ENCODE results near the gene IGSF9. TPM values are rescaled to one million over a fixed set of nuclear protein-coding genes. Genes with fewer than 3 reads are reported as not detected.
A peak's percentile ranks its signal among the peaks of the same experiment; 100 is the strongest.

Gene IGSF9
- total and polyA plus RNA-seq, 2 experiments from 2014 or later = 0.13 TPM; not detected in 1

GRCh38 chr1:159935719-159936272, 9.6 kb downstream of the IGSF9 start:
- DNase-seq = peak; percentile 32
- Histone ChIP-seq H3K4me2 (ENCODE audit: unreplicated experiment) (no peak overlapping the region), H3K27ac (no peak overlapping the region), H3K36me3 (ENCODE audit: low read depth) (no peaks in the 10 kb centered on the region), H3F3A (ENCODE audit: insufficient read depth) (no peaks in the 10 kb centered on the region), H3K4me1 (ENCODE audit: insufficient read depth) (no peaks in the 10 kb centered on the region), H3K4me3 (no peak overlapping the region), H4K20me1 (ENCODE audit: insufficient read depth) (no peaks in the 10 kb centered on the region), H3K79me2 (ENCODE audit: insufficient read depth) (no peaks in the 10 kb centered on the region), H3K9me2 (ENCODE audit: insufficient read depth) (no peaks in the 10 kb centered on the region), H2AFZ (no peak overlapping the region), H3K9ac (no peak overlapping the region), H3K27me3 (replicated peaks; ENCODE audit: insufficient read depth) (no peaks in the 10 kb centered on the region), H3K9me3 (ENCODE audit: low read depth) (no peaks in the 10 kb centered on the region)
- TF ChIP-seq EZH2 (IDR thresholded peaks at IDR 0.05; ENCODE audit: insufficient read depth, poor library complexity, severe bottlenecking) = no peak
- in situ Hi-C loops (cut with MboI) = loop anchor here (5.0 kb wide), 1 partner anchor 72 kb away; no protein-coding TSS in a partner anchor
- 57 to 64% methylated on average over 4 of the region's 4 CpGs for WGBS, 2 experiments (ENCODE audit: low coverage in 1 of 2, low lambda C conversion rate in 2 of 2, missing lambda C conversion rate in 2 of 2)

GRCh38 chr1:159935305-159935704, 10.1 kb downstream of the IGSF9 start:
- in situ Hi-C loops (cut with MboI) = loop anchor here (5.0 kb wide), 1 partner anchor 72 kb away; no protein-coding TSS in a partner anchor
- 76 to 86% methylated on average over 11 of the region's 11 CpGs for WGBS, 2 experiments (ENCODE audit: low coverage in 1 of 2, low lambda C conversion rate in 2 of 2, missing lambda C conversion rate in 2 of 2)
- Histone ChIP-seq H3K9me3 (ENCODE audit: low read depth) (no peaks in the 10 kb centered on the region), H3K36me3 (ENCODE audit: low read depth) (no peaks in the 10 kb centered on the region), H3K9ac (no peak overlapping the region), H2AFZ (no peak overlapping the region), H3K4me1 (ENCODE audit: insufficient read depth) (no peaks in the 10 kb centered on the region), H3F3A (ENCODE audit: insufficient read depth) (no peaks in the 10 kb centered on the region), H3K79me2 (ENCODE audit: insufficient read depth) (no peaks in the 10 kb centered on the region), H3K9me2 (ENCODE audit: insufficient read depth) (no peaks in the 10 kb centered on the region), H3K27ac (no peak overlapping the region), H3K4me3 (no peak overlapping the region), H3K4me2 (ENCODE audit: unreplicated experiment) (no peak overlapping the region), H4K20me1 (ENCODE audit: insufficient read depth) (no peaks in the 10 kb centered on the region), H3K27me3 (replicated peaks; ENCODE audit: insufficient read depth) (no peaks in the 10 kb centered on the region)
- no peak for DNase-seq
- no peak for TF ChIP-seq EZH2phosphoT487 (IDR thresholded peaks at IDR 0.05; ENCODE audit: insufficient read depth, low read depth)
- no peak for TF ChIP-seq EZH2 (IDR thresholded peaks at IDR 0.05; ENCODE audit: insufficient read depth, poor library complexity, severe bottlenecking)

GRCh38 chr1:159934136-159935039, 11.0 kb downstream of the IGSF9 start:
- in situ Hi-C loops (cut with MboI) = loop anchor here (5.0 kb wide), 1 partner anchor 73 kb away; no protein-coding TSS in a partner anchor
- H3K27ac ChIP-seq = no peak overlapping the region
- no peak overlapping the region for H3K4me3 ChIP-seq
- no peak overlapping the region for H3K4me2 ChIP-seq (ENCODE audit: unreplicated experiment)
- H3K9me2 ChIP-seq (ENCODE audit: insufficient read depth) = no peaks in the 10 kb centered on the region
- no peaks in the 10 kb centered on the region for H3K9me3 ChIP-seq (ENCODE audit: low read depth)
- no peaks in the 10 kb centered on the region for H3K79me2 ChIP-seq (ENCODE audit: insufficient read depth)
- no peaks in the 10 kb centered on the region for H3K4me1 ChIP-seq (ENCODE audit: insufficient read depth)
- no peaks in the 10 kb centered on the region for H4K20me1 ChIP-seq (ENCODE audit: insufficient read depth)
- no peak overlapping the region for H3K9ac ChIP-seq
- TF ChIP-seq EZH2phosphoT487 (IDR thresholded peaks at IDR 0.05; ENCODE audit: insufficient read depth, low read depth) = no peak
- TF ChIP-seq EZH2 (IDR thresholded peaks at IDR 0.05; ENCODE audit: insufficient read depth, poor library complexity, severe bottlenecking) = no peak
- 65 to 77% methylated on average over 14 of the region's 14 CpGs for WGBS, 2 experiments (ENCODE audit: low coverage in 1 of 2, low lambda C conversion rate in 2 of 2, missing lambda C conversion rate in 2 of 2)
- no peaks in the 10 kb centered on the region for H3K36me3 ChIP-seq (ENCODE audit: low read depth)
- no peaks in the 10 kb centered on the region for H3K27me3 ChIP-seq (replicated peaks; ENCODE audit: insufficient read depth)
- H2AFZ ChIP-seq = no peak overlapping the region
- H3F3A ChIP-seq (ENCODE audit: insufficient read depth) = no peaks in the 10 kb centered on the region
- DNase-seq = no peak

GRCh38 chr1:159933347-159933746, 12.1 kb downstream of the IGSF9 start:
- H3K4me2 ChIP-seq (ENCODE audit: unreplicated experiment) = no peak overlapping the region
- no peaks in the 10 kb centered on the region for H3K36me3 ChIP-seq (ENCODE audit: low read depth)
- TF ChIP-seq EZH2phosphoT487 (IDR thresholded peaks at IDR 0.05; ENCODE audit: insufficient read depth, low read depth) (no peak), EZH2 (IDR thresholded peaks at IDR 0.05; ENCODE audit: insufficient read depth, poor library complexity, severe bottlenecking) (no peak)
- H3K9ac ChIP-seq = no peak overlapping the region
- H3K79me2 ChIP-seq (ENCODE audit: insufficient read depth) = no peaks in the 10 kb centered on the region
- no peak for DNase-seq
- H3K4me3 ChIP-seq = no peak overlapping the region
- no peaks in the 10 kb centered on the region for H4K20me1 ChIP-seq (ENCODE audit: insufficient read depth)
- H3K4me1 ChIP-seq (ENCODE audit: insufficient read depth) = no peaks in the 10 kb centered on the region
- H3K27me3 ChIP-seq (replicated peaks; ENCODE audit: insufficient read depth) = no peaks in the 10 kb centered on the region
- H2AFZ ChIP-seq = no peak overlapping the region
- H3F3A ChIP-seq (ENCODE audit: insufficient read depth) = no peaks in the 10 kb centered on the region
- H3K9me3 ChIP-seq (ENCODE audit: low read depth) = no peaks in the 10 kb centered on the region
- in situ Hi-C loops (cut with MboI) = no loop called here
- no peaks in the 10 kb centered on the region for H3K9me2 ChIP-seq (ENCODE audit: insufficient read depth)
- no peak overlapping the region for H3K27ac ChIP-seq
- WGBS, 2 experiments (ENCODE audit: low coverage in 1 of 2, low lambda C conversion rate in 2 of 2, missing lambda C conversion rate in 2 of 2) = 69 to 88% methylated on average over 4 of the region's 4 CpGs
